GM23338 (cell line): ENCODE results near the gene RASL11B. TPM values are rescaled to one million over a fixed set of nuclear protein-coding genes. Genes with fewer than 3 reads are reported as not detected.

Experiments used
- ATAC-seq: fragments of 200-7000 bp; cut with Tn5 transposase; 3 replicates; pipeline ENCODE4 v1.9.1; 2020
- DNase-seq: peaks from one replicate; pipeline ENCODE4 v3.0.0-alpha.2; 2015; ENCODE audit warnings: low spot score
- H2AFZ ChIP-seq: fragments of 200-600 bp; sonication (generic); 2 replicates; pipeline ENCODE4 v1.8.0; 2016; ENCODE audit warnings: antibody characterized with exemption, mild to moderate bottlenecking, moderate library complexity
- H3F3A ChIP-seq: fragments of 200-600 bp; sonication (generic); replicated peaks from 2 replicates; pipeline ENCODE4 v1.8.0; 2017; ENCODE audit warnings: antibody characterized with exemption, mixed run types, low read depth
- H3K27ac ChIP-seq: fragments of 200-600 bp; sonication (generic); 2 replicates; pipeline ENCODE4 v1.6.1; 2016; ENCODE audit warnings: low read depth
- H3K27me3 ChIP-seq: fragments of 200-600 bp; sonication (generic); 2 replicates; pipeline ENCODE4 v1.8.0; 2016; ENCODE audit warnings: mild to moderate bottlenecking, mixed run types, moderate library complexity; ENCODE audit not compliant: insufficient read depth
- H3K36me3 ChIP-seq: fragments of 200-600 bp; sonication (generic); 2 replicates; pipeline ENCODE4 v1.8.0; 2016; ENCODE audit warnings: mild to moderate bottlenecking; ENCODE audit not compliant: insufficient read depth
- H3K4me1 ChIP-seq: fragments of 200-600 bp; sonication (generic); 2 replicates; pipeline ENCODE4 v1.8.0; 2016; ENCODE audit warnings: mild to moderate bottlenecking, moderate library complexity; ENCODE audit not compliant: insufficient read depth
- H3K4me2 ChIP-seq: fragments of 200-600 bp; sonication (generic); 2 replicates; pipeline ENCODE4 v1.7.1; 2017; ENCODE audit warnings: mixed run types
- H3K4me3 ChIP-seq: fragments of 200-600 bp; sonication (generic); 2 replicates; pipeline ENCODE4 v1.6.1; 2016; ENCODE audit warnings: mixed run types
- H3K79me2 ChIP-seq: fragments of 200-600 bp; sonication (generic); replicated peaks from 2 replicates; pipeline ENCODE4 v1.8.0; 2017; ENCODE audit warnings: mild to moderate bottlenecking; ENCODE audit not compliant: insufficient read depth
- H3K9me2 ChIP-seq: fragments of 200-600 bp; sonication (generic); 2 replicates; pipeline ENCODE4 v1.8.0; 2017; ENCODE audit not compliant: insufficient read depth
- H4K20me1 ChIP-seq: fragments of 200-600 bp; sonication (generic); replicated peaks from 2 replicates; pipeline ENCODE4 v1.8.0; 2017; ENCODE audit warnings: mild to moderate bottlenecking; ENCODE audit not compliant: insufficient read depth
- H3K27ac Mint-ChIP-seq: 2 replicates; pipeline ENCODE4 v1.8.0; 2020; ENCODE audit warnings: inconsistent platforms, mild to moderate bottlenecking, moderate library complexity, mixed read lengths
- H3K27me3 Mint-ChIP-seq: 3 replicates; pipeline ENCODE4 v1.8.0; 2022; ENCODE audit warnings: low read depth, mild to moderate bottlenecking, moderate library complexity, mixed read lengths, inconsistent platforms; ENCODE audit not compliant: insufficient read depth, poor library complexity
- H3K36me3 Mint-ChIP-seq: 3 replicates; pipeline ENCODE4 v1.8.0; 2021; ENCODE audit warnings: low read depth, mild to moderate bottlenecking, inconsistent platforms, moderate library complexity, mixed read lengths
- H3K4me1 Mint-ChIP-seq: 3 replicates; pipeline ENCODE4 v1.8.0; 2020; ENCODE audit warnings: mild to moderate bottlenecking, inconsistent platforms, mixed read lengths
- H3K4me3 Mint-ChIP-seq: 3 replicates; pipeline ENCODE4 v1.8.0; 2021; ENCODE audit warnings: moderate library complexity, mild to moderate bottlenecking, inconsistent platforms, mixed read lengths
- H3K9me3 Mint-ChIP-seq: 3 replicates; pipeline ENCODE4 v1.8.0; 2020; ENCODE audit warnings: moderate library complexity, mild to moderate bottlenecking, inconsistent platforms, mixed read lengths
- CREB1 ChIP-seq: fragments of 250-450 bp; sonication (Bioruptor Pico); IDR thresholded peaks from 2 replicates; pipeline ENCODE4 v1.5.0; 2020; ENCODE audit warnings: low read depth, mild to moderate bottlenecking, moderate library complexity
- CTCF ChIP-seq, 2 experiments: fragments of 200-600 bp in 1 of 2; sonication (generic) in 1 of 2; conservative IDR thresholded peaks; 2 replicates each; pipeline versions ENCODE4 v1.5.1 to v1.6.1; 2016 to 2017; ENCODE audit warnings: antibody characterized with exemption in 2 of 2, low read depth in 2 of 2, mild to moderate bottlenecking in 2 of 2, moderate library complexity in 1 of 2
- ETS1 ChIP-seq: IDR thresholded peaks from 2 replicates; pipeline ENCODE4 v1.6.1; 2016; ENCODE audit warnings: antibody characterized with exemption
- EZH2 ChIP-seq: fragments of 200-600 bp; sonication (generic); IDR thresholded peaks from one replicate; pipeline ENCODE4 v1.8.0; 2017; ENCODE audit warnings: antibody characterized with exemption, mild to moderate bottlenecking, low read depth; ENCODE audit not compliant: unreplicated experiment
- EZH2phosphoT487 ChIP-seq: fragments of 200-600 bp; sonication (generic); IDR thresholded peaks from one replicate; pipeline ENCODE4 v1.8.1; 2018; ENCODE audit warnings: antibody characterized with exemption; ENCODE audit not compliant: unreplicated experiment
- JUNB ChIP-seq: IDR thresholded peaks from one replicate; pipeline ENCODE4 v1.6.1; 2016; ENCODE audit warnings: antibody characterized with exemption; ENCODE audit not compliant: unreplicated experiment
- NANOG ChIP-seq: IDR thresholded peaks from 2 replicates; pipeline ENCODE4 v1.6.1; 2016; ENCODE audit warnings: antibody characterized with exemption, borderline replicate concordance
- POLR2AphosphoS5 ChIP-seq: IDR thresholded peaks from 2 replicates; pipeline ENCODE4 v1.6.1; 2016; ENCODE audit warnings: antibody characterized with exemption, low read depth
- REST ChIP-seq: IDR thresholded peaks from one replicate; pipeline ENCODE4 v1.6.1; 2018; ENCODE audit warnings: antibody characterized with exemption; ENCODE audit not compliant: unreplicated experiment
- STAT1 ChIP-seq: IDR thresholded peaks from one replicate; pipeline ENCODE4 v1.6.1; 2016; ENCODE audit warnings: antibody characterized with exemption; ENCODE audit not compliant: unreplicated experiment
- ZNF331 ChIP-seq: fragments of 250-450 bp; sonication (Bioruptor Pico); IDR thresholded peaks from 2 replicates; pipeline ENCODE4 v1.5.0; 2020; ENCODE audit warnings: low read depth, mild to moderate bottlenecking, moderate library complexity
- polyA plus RNA-seq: library from polyadenylated mRNA; unstranded; fragments of >200 nt; fragmentation: Nextera tagmentation; extraction: Ambion mirVana; gene quantifications from 2 replicates; pipeline ENCODE4 v1.2.1, GENCODE V29; 2016
- total RNA-seq: library from RNA; depleted of rRNA; stranded (reverse); fragments of >200 nt; shearing (Covaris generic); gene quantifications from 2 replicates; pipeline ENCODE4 v1.2.3, GENCODE V29; 2014

RASL11B gene
- total and polyA plus RNA-seq, 2 experiments from 2014 or later: 69.7 to 100.0 TPM

- TF ChIP-seq CTCF (conservative IDR thresholded peaks at IDR 0.05; ENCODE audit: low read depth in 2 of 2): no peak
- no peak for TF ChIP-seq EZH2
- TF ChIP-seq JUNB: no peak
- TF ChIP-seq EZH2phosphoT487: no peak
- TF ChIP-seq NANOG: no peak
- no peak for TF ChIP-seq REST
Observed at GRCh38 chr4:52842792-52843191, 19.3 kb upstream of the RASL11B start (continued).

GRCh38 chr4:52843351-52843750 lies 18.8 kb upstream of the RASL11B start:
- DNase-seq: no peak
- H4K20me1 ChIP-seq: no peaks in the 10 kb centered on the region
- H3F3A ChIP-seq: no peaks in the 10 kb centered on the region; the same call in 1 of the 2 replicates
- H3K4me3 Mint-ChIP-seq: no peak overlapping the region
- H3K27ac Mint-ChIP-seq: no peak overlapping the region
- peaks cover 29% of the 10 kb centered on the region for H3K4me1 ChIP-seq
- peaks cover 6% of the 10 kb centered on the region for H3K9me2 ChIP-seq
- H3K36me3 ChIP-seq: no peaks in the 10 kb centered on the region
- H3K36me3 Mint-ChIP-seq: no peaks in the 10 kb centered on the region
- TF ChIP-seq EZH2phosphoT487 (no peak), STAT1 (no peak), ZNF331 (CRISPR knock-in tag) (no peak), ETS1 (no peak), POLR2AphosphoS5 (no peak), NANOG (no peak), JUNB (no peak), CREB1 (CRISPR knock-in tag) (no peak)
- no peak overlapping the region for H3K4me2 ChIP-seq
- H3K9me3 Mint-ChIP-seq: no peaks in the 10 kb centered on the region; the same call in 2 of the 3 replicates
- no peaks in the 10 kb centered on the region for H3K27me3 ChIP-seq
- no peak for ATAC-seq
- no peak overlapping the region for H3K27ac ChIP-seq
- no peak overlapping the region for H3K4me3 ChIP-seq
- H3K79me2 ChIP-seq: no peaks in the 10 kb centered on the region
- peaks cover 11% of the 10 kb centered on the region for H3K27me3 Mint-ChIP-seq
- peaks cover 49% of the 10 kb centered on the region for H3K4me1 Mint-ChIP-seq
- H2AFZ ChIP-seq: peak overlapping the region; percentile 85; the same call in 1 of the 2 replicates
